Neural cell (in vitro differentiated cells): ENCODE results near the gene NFE2L3. TPM values are rescaled to one million over a fixed set of nuclear protein-coding genes. Genes with fewer than 3 reads are reported as not detected.
A peak's percentile ranks its signal among the peaks of the same experiment; 100 is the strongest.
"Not testable (repeated sequence)": the region's sequence is repeated elsewhere in the genome, so short reads cannot be mapped to it uniquely, and the experiment has no call there.

Experiments used
- H2AFZ ChIP-seq: fragments of 200-600, 300-800 bp; sonication (generic), shearing (Covaris generic); 2 replicates; pipeline ENCODE4 v1.6.0; 2014; ENCODE audit warnings: low read depth, mild to moderate bottlenecking, antibody characterized with exemption, low read length, moderate library complexity
- H3F3A ChIP-seq: fragments of 200-600 bp; shearing (Covaris generic); 2 replicates; pipeline ENCODE4 v1.6.1; 2016; ENCODE audit warnings: mild to moderate bottlenecking, moderate library complexity, mixed read lengths, antibody characterized with exemption, low read length; ENCODE audit not compliant: insufficient read depth, poor library complexity, severe bottlenecking
- H3K27ac ChIP-seq: fragments of 200-600, 300-800 bp; sonication (generic), shearing (Covaris generic); 2 replicates; pipeline ENCODE4 v1.5.1; 2014; ENCODE audit warnings: mild to moderate bottlenecking, low read length, moderate library complexity
- H3K27me3 ChIP-seq: fragments of 300-800, 200-600 bp; sonication (generic), shearing (Covaris generic); 2 replicates; pipeline ENCODE4 v1.6.0; 2014; ENCODE audit warnings: mild to moderate bottlenecking, low read depth, low read length, moderate library complexity; ENCODE audit not compliant: insufficient read depth
- H3K36me3 ChIP-seq: fragments of 300-800, 200-600 bp; sonication (generic), shearing (Covaris generic); 2 replicates; pipeline ENCODE4 v1.5.1; 2014; ENCODE audit warnings: mild to moderate bottlenecking, antibody characterized with exemption, low read length, moderate library complexity; ENCODE audit not compliant: insufficient read depth
- H3K4me2 ChIP-seq: fragments of 300-800, 200-600 bp; sonication (generic), shearing (Covaris generic); 2 replicates; pipeline ENCODE4 v1.6.0; 2014; ENCODE audit warnings: mild to moderate bottlenecking, low read length
- H3K4me3 ChIP-seq: fragments of 300-800, 200-600 bp; sonication (generic), shearing (Covaris generic); 2 replicates; pipeline ENCODE4 v1.5.1; 2014; ENCODE audit warnings: mild to moderate bottlenecking, low read length, moderate library complexity
- H3K79me2 ChIP-seq: fragments of 200-600 bp; shearing (Covaris generic); replicated peaks from 2 replicates; pipeline ENCODE4 v1.6.0; 2014; ENCODE audit warnings: mild to moderate bottlenecking, low read length, moderate library complexity; ENCODE audit not compliant: insufficient read depth
- H3K9ac ChIP-seq: fragments of 300-800, 200-600 bp; sonication (generic), shearing (Covaris generic); 2 replicates; pipeline ENCODE4 v1.6.1; 2016; ENCODE audit warnings: mild to moderate bottlenecking, low read length, mixed read lengths
- H3K9me2 ChIP-seq: fragments of 200-600 bp; shearing (Covaris generic); 2 replicates; pipeline ENCODE4 v1.6.1; 2016; ENCODE audit warnings: mild to moderate bottlenecking, low read length, mixed read lengths; ENCODE audit not compliant: insufficient read depth
- H3K9me3 ChIP-seq: fragments of 200-600, 300-800 bp; sonication (generic), shearing (Covaris generic); 2 replicates; pipeline ENCODE4 v1.6.1; 2016; ENCODE audit warnings: mild to moderate bottlenecking, mixed run types, low read length, moderate library complexity, mixed read lengths
- H4K20me1 ChIP-seq: fragments of 200-600 bp; shearing (Covaris generic); 2 replicates; pipeline ENCODE4 v1.6.1; 2016; ENCODE audit warnings: mild to moderate bottlenecking, mixed run types; ENCODE audit not compliant: insufficient read depth
- EP300 ChIP-seq: fragments of 450-650 bp; conservative IDR thresholded peaks from 2 replicates; pipeline ENCODE4 v1.6.1; 2014; ENCODE audit warnings: antibody characterized with exemption, mild to moderate bottlenecking, moderate library complexity; ENCODE audit not compliant: poor library complexity, severe bottlenecking
- EZH2 ChIP-seq: fragments of 200-600, 300-800 bp; shearing (Covaris generic), sonication (generic); IDR thresholded peaks from 2 replicates; pipeline ENCODE4 v1.6.1; 2014; ENCODE audit warnings: antibody characterized with exemption, low read length, borderline replicate concordance, mild to moderate bottlenecking; ENCODE audit not compliant: insufficient read depth, poor library complexity, severe bottlenecking
- MXI1 ChIP-seq: fragments of 450-650 bp; conservative IDR thresholded peaks from 2 replicates; pipeline ENCODE4 v1.6.1; 2014; ENCODE audit warnings: antibody characterized with exemption, mild to moderate bottlenecking; ENCODE audit not compliant: poor library complexity, severe bottlenecking
- POLR2AphosphoS5 ChIP-seq: IDR thresholded peaks from 2 replicates; pipeline ENCODE4 v1.6.1; 2012
- RAD21 ChIP-seq: fragments of 450-650 bp; conservative IDR thresholded peaks from 2 replicates; pipeline ENCODE4 v1.6.1; 2014; ENCODE audit warnings: antibody characterized with exemption, mild to moderate bottlenecking, moderate library complexity
- SMC3 ChIP-seq: fragments of 450-650 bp; conservative IDR thresholded peaks from 2 replicates; pipeline ENCODE4 v1.6.1; 2014; ENCODE audit warnings: antibody characterized with exemption, mild to moderate bottlenecking, moderate library complexity; ENCODE audit not compliant: poor library complexity
- TAF1 ChIP-seq: IDR thresholded peaks from 2 replicates; pipeline ENCODE4 v1.6.1; 2012; ENCODE audit warnings: low read depth
- polyA plus RNA-seq: library from polyadenylated mRNA; depleted of rRNA; stranded (reverse); fragments of >200 nt; gene quantifications from 2 replicates; pipeline ENCODE4 v1.2.3, GENCODE V29; 2014
- TF ChIP-seq, protein P1 (sequence below): fragments of 450-650 bp; IDR thresholded peaks from 2 replicates; pipeline ENCODE4 v1.5.1; 2014; ENCODE audit warnings: antibody characterized with exemption, mild to moderate bottlenecking, moderate library complexity; ENCODE audit not compliant: poor library complexity, severe bottlenecking
- TF ChIP-seq, protein P2 (sequence below): IDR thresholded peaks from 2 replicates; pipeline ENCODE4 v1.6.1; 2012; ENCODE audit warnings: borderline replicate concordance

The NFE2L3 gene
- polyA plus RNA-seq, 1 donor from 2014 or later, result 2.9 TPM

DNA sequence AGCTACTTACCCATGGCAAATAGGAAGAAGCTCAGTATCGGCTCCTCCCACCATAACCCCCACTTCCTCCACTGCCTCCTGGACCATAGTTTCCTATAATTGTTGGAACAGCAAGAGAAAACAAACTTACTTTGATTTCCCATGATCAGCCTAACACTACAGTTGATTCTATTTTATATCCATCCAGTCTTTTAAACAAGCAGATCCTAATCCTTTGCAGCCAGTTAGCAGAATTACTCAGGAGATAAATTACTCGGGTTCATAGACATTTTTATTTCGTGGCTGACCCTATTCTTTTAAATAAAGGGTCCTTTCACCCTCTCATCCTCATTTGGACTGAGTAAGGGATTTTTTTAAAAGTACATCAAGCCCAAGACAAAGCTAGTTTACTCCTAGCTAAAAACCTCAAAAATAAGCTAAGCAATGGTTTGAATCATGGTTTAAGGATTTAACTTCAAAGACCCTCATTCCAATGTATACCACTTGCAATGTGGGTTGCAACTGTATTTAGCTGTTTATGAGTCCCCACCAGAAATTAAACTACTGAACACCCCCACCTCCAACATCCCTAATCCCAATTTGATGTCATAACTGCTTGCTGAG, 40.6 kb downstream of the NFE2L3 start:
- no peak overlapping the region for H3K9ac ChIP-seq
- no peaks in the 10 kb centered on the region for H3K9me3 ChIP-seq
- peaks cover 62% of the 10 kb centered on the region for H3K79me2 ChIP-seq
- H3K4me3 ChIP-seq, result no peak overlapping the region
- H2AFZ ChIP-seq, result no peak overlapping the region
- no peak for TF ChIP-seq EP300
- TF ChIP-seq SMC3, result no peak
- no peak for TF ChIP-seq MXI1
- TF ChIP-seq EZH2, result no peak
- TF ChIP-seq, protein P1, sequence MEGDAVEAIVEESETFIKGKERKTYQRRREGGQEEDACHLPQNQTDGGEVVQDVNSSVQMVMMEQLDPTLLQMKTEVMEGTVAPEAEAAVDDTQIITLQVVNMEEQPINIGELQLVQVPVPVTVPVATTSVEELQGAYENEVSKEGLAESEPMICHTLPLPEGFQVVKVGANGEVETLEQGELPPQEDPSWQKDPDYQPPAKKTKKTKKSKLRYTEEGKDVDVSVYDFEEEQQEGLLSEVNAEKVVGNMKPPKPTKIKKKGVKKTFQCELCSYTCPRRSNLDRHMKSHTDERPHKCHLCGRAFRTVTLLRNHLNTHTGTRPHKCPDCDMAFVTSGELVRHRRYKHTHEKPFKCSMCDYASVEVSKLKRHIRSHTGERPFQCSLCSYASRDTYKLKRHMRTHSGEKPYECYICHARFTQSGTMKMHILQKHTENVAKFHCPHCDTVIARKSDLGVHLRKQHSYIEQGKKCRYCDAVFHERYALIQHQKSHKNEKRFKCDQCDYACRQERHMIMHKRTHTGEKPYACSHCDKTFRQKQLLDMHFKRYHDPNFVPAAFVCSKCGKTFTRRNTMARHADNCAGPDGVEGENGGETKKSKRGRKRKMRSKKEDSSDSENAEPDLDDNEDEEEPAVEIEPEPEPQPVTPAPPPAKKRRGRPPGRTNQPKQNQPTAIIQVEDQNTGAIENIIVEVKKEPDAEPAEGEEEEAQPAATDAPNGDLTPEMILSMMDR, result no peak
- TF ChIP-seq RAD21, result no peak
- TF ChIP-seq POLR2AphosphoS5, result no peak
- TF ChIP-seq TAF1, result no peak
- TF ChIP-seq, protein P2, sequence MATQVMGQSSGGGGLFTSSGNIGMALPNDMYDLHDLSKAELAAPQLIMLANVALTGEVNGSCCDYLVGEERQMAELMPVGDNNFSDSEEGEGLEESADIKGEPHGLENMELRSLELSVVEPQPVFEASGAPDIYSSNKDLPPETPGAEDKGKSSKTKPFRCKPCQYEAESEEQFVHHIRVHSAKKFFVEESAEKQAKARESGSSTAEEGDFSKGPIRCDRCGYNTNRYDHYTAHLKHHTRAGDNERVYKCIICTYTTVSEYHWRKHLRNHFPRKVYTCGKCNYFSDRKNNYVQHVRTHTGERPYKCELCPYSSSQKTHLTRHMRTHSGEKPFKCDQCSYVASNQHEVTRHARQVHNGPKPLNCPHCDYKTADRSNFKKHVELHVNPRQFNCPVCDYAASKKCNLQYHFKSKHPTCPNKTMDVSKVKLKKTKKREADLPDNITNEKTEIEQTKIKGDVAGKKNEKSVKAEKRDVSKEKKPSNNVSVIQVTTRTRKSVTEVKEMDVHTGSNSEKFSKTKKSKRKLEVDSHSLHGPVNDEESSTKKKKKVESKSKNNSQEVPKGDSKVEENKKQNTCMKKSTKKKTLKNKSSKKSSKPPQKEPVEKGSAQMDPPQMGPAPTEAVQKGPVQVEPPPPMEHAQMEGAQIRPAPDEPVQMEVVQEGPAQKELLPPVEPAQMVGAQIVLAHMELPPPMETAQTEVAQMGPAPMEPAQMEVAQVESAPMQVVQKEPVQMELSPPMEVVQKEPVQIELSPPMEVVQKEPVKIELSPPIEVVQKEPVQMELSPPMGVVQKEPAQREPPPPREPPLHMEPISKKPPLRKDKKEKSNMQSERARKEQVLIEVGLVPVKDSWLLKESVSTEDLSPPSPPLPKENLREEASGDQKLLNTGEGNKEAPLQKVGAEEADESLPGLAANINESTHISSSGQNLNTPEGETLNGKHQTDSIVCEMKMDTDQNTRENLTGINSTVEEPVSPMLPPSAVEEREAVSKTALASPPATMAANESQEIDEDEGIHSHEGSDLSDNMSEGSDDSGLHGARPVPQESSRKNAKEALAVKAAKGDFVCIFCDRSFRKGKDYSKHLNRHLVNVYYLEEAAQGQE, result no peak
- no peaks in the 10 kb centered on the region for H3K27me3 ChIP-seq
- H3F3A ChIP-seq, result no peaks in the 10 kb centered on the region
- no peak overlapping the region for H3K4me2 ChIP-seq
- H3K9me2 ChIP-seq, result peaks cover 3% of the 10 kb centered on the region
- H3K36me3 ChIP-seq, result peaks cover 49% of the 10 kb centered on the region
- H4K20me1 ChIP-seq, result peaks cover 49% of the 10 kb centered on the region
- H3K27ac ChIP-seq, result no peak overlapping the region

DNA sequence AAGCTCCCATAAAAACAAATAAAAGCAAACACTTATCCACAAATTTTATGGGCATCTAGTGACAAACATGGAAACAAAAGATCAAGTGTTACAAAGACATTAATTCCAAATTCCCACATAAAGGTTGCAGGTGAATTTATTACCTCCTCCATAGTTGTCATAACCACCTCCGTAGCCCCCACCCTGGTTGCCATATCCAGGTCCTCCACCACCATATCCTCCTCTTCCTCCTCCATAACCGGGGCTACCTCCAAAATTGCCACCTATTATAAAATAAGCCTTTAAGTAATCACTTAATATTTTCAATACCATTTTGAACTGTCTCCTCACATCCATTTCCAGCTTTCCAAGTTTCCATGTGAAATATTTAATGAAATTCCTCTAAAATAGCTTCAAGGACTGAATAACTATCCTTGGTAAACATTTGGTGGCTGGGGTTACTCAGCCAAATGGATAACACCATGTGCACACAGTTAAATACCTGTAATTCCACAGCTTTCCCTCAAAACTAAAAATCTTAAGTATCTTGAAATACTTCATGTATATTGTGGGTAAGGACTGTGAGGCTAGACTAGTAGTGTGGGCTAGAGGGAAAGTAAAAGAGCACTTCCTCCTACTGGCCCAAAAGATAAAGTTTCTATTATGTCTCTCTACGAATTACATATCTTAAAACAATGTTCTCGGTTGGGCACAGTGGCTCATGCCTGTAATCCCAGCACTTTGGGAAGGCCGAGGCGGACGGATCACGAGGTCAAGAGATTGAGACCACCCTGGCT, 41.6 kb downstream of the NFE2L3 start:
- Histone ChIP-seq H3K9ac (no peak overlapping the region), H3K9me2 (peaks cover 3% of the 10 kb centered on the region), H3F3A (no peaks in the 10 kb centered on the region), H3K79me2 (peaks cover 72% of the 10 kb centered on the region), H3K36me3 (peaks cover 40% of the 10 kb centered on the region), H3K4me3 (peak overlapping the region; percentile 3), H3K27ac (no peak overlapping the region), H4K20me1 (peaks cover 56% of the 10 kb centered on the region), H3K9me3 (no peaks in the 10 kb centered on the region), H3K27me3 (no peaks in the 10 kb centered on the region), H2AFZ (no peak overlapping the region), H3K4me2 (no peak overlapping the region)
- TF ChIP-seq, protein P1, result no peak
- no peak for TF ChIP-seq POLR2AphosphoS5
- no peak for TF ChIP-seq EP300
- no peak for TF ChIP-seq RAD21
- TF ChIP-seq EZH2, result no peak
- TF ChIP-seq SMC3, result no peak
- no peak for TF ChIP-seq MXI1
- TF ChIP-seq, protein P2, result no peak
- no peak for TF ChIP-seq TAF1

DNA sequence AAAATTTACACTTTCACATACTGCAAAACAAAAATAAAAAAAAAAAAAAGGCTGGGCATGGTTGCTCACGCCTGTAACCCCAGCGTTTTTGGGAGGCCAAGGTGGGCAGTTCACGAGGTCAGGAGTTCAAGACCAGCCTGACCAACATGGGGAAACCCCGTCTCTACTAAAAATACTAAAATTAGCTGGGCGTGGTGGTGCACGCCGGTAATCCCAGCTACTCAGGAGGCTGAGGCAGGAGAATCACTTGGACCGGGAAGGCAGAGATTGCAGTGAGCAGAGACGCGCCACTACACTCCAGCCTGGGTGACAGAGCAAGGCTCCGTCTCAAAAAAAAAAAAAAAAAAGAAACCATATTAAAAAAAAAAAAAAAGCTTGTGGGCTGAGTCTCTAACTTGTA, 42.8 kb downstream of the NFE2L3 start:
- H3K79me2 ChIP-seq, result peaks cover 81% of the 10 kb centered on the region

More for the DNA sequence above, 42.8 kb downstream of the NFE2L3 start:
- peaks cover 29% of the 10 kb centered on the region for H3K36me3 ChIP-seq
- not testable (repeated sequence) for H3K9me2 ChIP-seq, H2AFZ ChIP-seq, H3K9me3 ChIP-seq, H3K4me2 ChIP-seq, H3K9ac ChIP-seq, H3K27me3 ChIP-seq, H3K27ac ChIP-seq, H3K4me3 ChIP-seq, H3F3A ChIP-seq
- peaks cover 59% of the 10 kb centered on the region for H4K20me1 ChIP-seq
